WTC11 (cell line): ENCODE measurements around the gene PIK3R6. TPM values are rescaled to one million over a fixed set of nuclear protein-coding genes. Genes with fewer than 3 reads are reported as not detected.
A peak's percentile ranks its signal among the peaks of the same experiment; 100 is the strongest.

Source experiments
- ATAC-seq: fragments of 200-7000 bp; cut with Tn5 transposase; 2 replicates; pipeline ENCODE4 v1.10.0; 2021; ENCODE audit warnings: mild to moderate bottlenecking, moderate library complexity
- CTCF ChIA-PET: fragments of 300-600 bp; sonication (Branson Sonifier 250); formaldehyde crosslinking; loops from one replicate; lab custom pipeline; 2021; ENCODE audit warnings: antibody characterized with exemption; lab: Charles Lee
- POLR2A ChIA-PET: fragments of 350-600 bp; sonication (Branson Sonifier 250); formaldehyde crosslinking; loops from one replicate; lab custom pipeline; 2021; ENCODE audit warnings: antibody characterized with exemption; lab: Charles Lee
- DNase-seq: peaks from one replicate; pipeline ENCODE4 v3.0.0; 2021; ENCODE audit warnings: low spot score
- H3K27ac Mint-ChIP-seq: 2 replicates; pipeline ENCODE4 v1.8.0; 2021; ENCODE audit warnings: mixed read lengths
- H3K27me3 Mint-ChIP-seq: 2 replicates; pipeline ENCODE4 v1.8.0; 2021; ENCODE audit warnings: low read depth, mild to moderate bottlenecking, moderate library complexity, mixed read lengths
- H3K36me3 Mint-ChIP-seq: 2 replicates; pipeline ENCODE4 v1.8.0; 2021; ENCODE audit warnings: mixed read lengths
- H3K4me1 Mint-ChIP-seq: 2 replicates; pipeline ENCODE4 v1.8.0; 2022; ENCODE audit warnings: mixed read lengths
- H3K4me3 Mint-ChIP-seq: 2 replicates; pipeline ENCODE4 v1.8.0; 2021; ENCODE audit warnings: mild to moderate bottlenecking, moderate library complexity, mixed read lengths
- H3K9me3 Mint-ChIP-seq: 2 replicates; pipeline ENCODE4 v1.8.0; 2021; ENCODE audit warnings: mixed read lengths
- KAT7 ChIP-seq: sonication (generic); formaldehyde crosslinking; IDR thresholded peaks from 2 replicates; pipeline ENCODE4 v1.8.1; 2023; ENCODE audit warnings: missing genetic modification reagents, mild to moderate bottlenecking, borderline replicate concordance
- MXD4 ChIP-seq: fragments of 250-450 bp; sonication (Bioruptor Pico); IDR thresholded peaks from 2 replicates; pipeline ENCODE4 v1.8.0; 2021; ENCODE audit warnings: mild to moderate bottlenecking, moderate library complexity, borderline replicate concordance
- NFATC4 ChIP-seq: fragments of 250-450 bp; sonication (Bioruptor Pico); IDR thresholded peaks from 2 replicates; pipeline ENCODE4 v1.9.0; 2021; ENCODE audit warnings: mild to moderate bottlenecking
- NR3C1 ChIP-seq: sonication (generic); formaldehyde crosslinking; conservative IDR thresholded peaks from 2 replicates; pipeline ENCODE4 v1.8.1; 2023; ENCODE audit warnings: low read depth, mild to moderate bottlenecking, missing genetic modification reagents
- SP1 ChIP-seq: sonication (generic); formaldehyde crosslinking; conservative IDR thresholded peaks from 2 replicates; pipeline ENCODE4 v1.8.1; 2022; ENCODE audit warnings: missing genetic modification reagents
- TEAD4 ChIP-seq: sonication (generic); formaldehyde crosslinking; IDR thresholded peaks from 2 replicates; pipeline ENCODE4 v1.8.0; 2022; ENCODE audit warnings: mild to moderate bottlenecking, missing genetic modification reagents
- ZBTB21 ChIP-seq: sonication (generic); formaldehyde crosslinking; IDR thresholded peaks from 2 replicates; pipeline ENCODE4 v1.8.1; 2023; ENCODE audit warnings: mild to moderate bottlenecking, missing genetic modification reagents, borderline replicate concordance
- ZNF416 ChIP-seq: fragments of 250-450 bp; sonication (Bioruptor Pico); IDR thresholded peaks from 2 replicates; pipeline ENCODE4 v1.9.0; 2021; ENCODE audit warnings: mild to moderate bottlenecking, inconsistent platforms
- total RNA-seq: library from RNA; stranded (reverse); gene quantifications from 3 replicates; pipeline ENCODE4 v1.2.3, GENCODE V29; 2021
- TF ChIP-seq, protein P1 (sequence below): sonication (generic); formaldehyde crosslinking; conservative IDR thresholded peaks from 2 replicates; pipeline ENCODE4 v1.8.1; 2022; ENCODE audit warnings: mild to moderate bottlenecking, missing genetic modification reagents
- TF ChIP-seq, protein P2 (sequence below): sonication (generic); formaldehyde crosslinking; IDR thresholded peaks from 2 replicates; pipeline ENCODE4 v1.8.1; 2022; ENCODE audit warnings: mild to moderate bottlenecking, moderate library complexity, missing genetic modification reagents
- TF ChIP-seq, protein P3 (sequence below): sonication (generic); formaldehyde crosslinking; IDR thresholded peaks from 2 replicates; pipeline ENCODE4 v1.8.1; 2023; ENCODE audit warnings: mild to moderate bottlenecking, missing genetic modification reagents
- TF ChIP-seq, protein P4 (sequence below): sonication (generic); formaldehyde crosslinking; IDR thresholded peaks from 2 replicates; pipeline ENCODE4 v1.8.1; 2022; ENCODE audit warnings: missing genetic modification reagents, borderline replicate concordance
- TF ChIP-seq, protein P5 (sequence below): sonication (generic); formaldehyde crosslinking; IDR thresholded peaks from 2 replicates; pipeline ENCODE4 v1.8.0; 2023; ENCODE audit warnings: missing genetic modification reagents
- TF ChIP-seq, protein P6 (sequence below): sonication (generic); formaldehyde crosslinking; IDR thresholded peaks from 2 replicates; pipeline ENCODE4 v1.8.1; 2023; ENCODE audit warnings: mild to moderate bottlenecking, missing genetic modification reagents, moderate library complexity
- TF ChIP-seq, protein P7 (sequence below): sonication (generic); formaldehyde crosslinking; IDR thresholded peaks from 2 replicates; pipeline ENCODE4 v1.8.1; 2023; ENCODE audit warnings: mild to moderate bottlenecking, moderate library complexity, missing genetic modification reagents
- TF ChIP-seq, protein P8 (sequence below): sonication (generic); formaldehyde crosslinking; IDR thresholded peaks from 2 replicates; pipeline ENCODE4 v1.8.0; 2022; ENCODE audit warnings: mild to moderate bottlenecking, missing genetic modification reagents
- TF ChIP-seq, protein P9 (sequence below): sonication (generic); formaldehyde crosslinking; conservative IDR thresholded peaks from 2 replicates; pipeline ENCODE4 v1.8.1; 2023; ENCODE audit warnings: mild to moderate bottlenecking, low read depth, missing genetic modification reagents, moderate library complexity

The PIK3R6 gene
- total RNA-seq, 1 experiment from 2014 or later = 0.15 TPM

DNA sequence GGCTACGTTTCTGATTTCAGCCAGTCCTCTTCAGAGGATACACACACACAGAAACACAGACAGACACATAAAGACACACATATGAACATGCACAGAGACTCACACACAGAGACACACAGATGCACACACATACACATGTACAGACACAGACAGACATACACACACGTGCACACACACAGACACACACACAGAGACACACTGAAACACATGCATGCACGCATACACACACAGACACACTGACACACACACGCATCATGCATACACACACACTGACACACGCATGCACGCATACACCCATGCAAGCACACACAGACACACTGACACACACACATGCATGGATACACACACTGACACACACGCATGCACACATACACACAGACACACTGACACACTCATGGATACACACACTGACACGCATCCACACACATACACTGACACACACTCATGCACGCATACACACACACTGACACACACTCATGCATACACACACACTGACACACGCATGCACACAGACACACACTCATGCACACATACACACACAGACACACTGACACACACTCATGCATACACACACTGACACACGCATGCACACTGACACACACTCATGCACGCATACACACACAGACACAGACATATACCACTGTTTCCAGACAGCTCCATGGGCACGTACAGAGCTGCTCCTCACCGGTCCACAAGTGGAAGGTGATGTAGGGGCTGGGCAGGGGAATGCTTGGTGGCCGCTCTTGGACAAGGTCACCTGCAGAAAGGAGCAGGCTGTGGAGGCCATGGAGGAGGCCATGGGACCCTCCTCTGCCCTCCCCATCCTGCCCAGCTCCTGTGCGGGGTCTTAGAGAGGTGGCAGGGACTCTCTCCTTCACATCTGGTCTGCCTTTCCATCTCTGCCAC lies 38.2 kb downstream of the PIK3R6 start:
- CTCF ChIA-PET = interaction anchor here (1.2 to 5.0 kb wide), 9 partner anchors 14 to 83 kb away, joined by 3 to 132 read pairs (median 8); partner anchors contain the start of gene MFSD6L
- Mint-ChIP-seq H3K4me1 (peaks cover 6% of the 10 kb centered on the region), H3K36me3 (no peaks in the 10 kb centered on the region), H3K9me3 (peaks cover 9% of the 10 kb centered on the region), H3K27ac (no peak overlapping the region), H3K4me3 (no peak overlapping the region), H3K27me3 (no peaks in the 10 kb centered on the region)
- TF ChIP-seq, protein P1, sequence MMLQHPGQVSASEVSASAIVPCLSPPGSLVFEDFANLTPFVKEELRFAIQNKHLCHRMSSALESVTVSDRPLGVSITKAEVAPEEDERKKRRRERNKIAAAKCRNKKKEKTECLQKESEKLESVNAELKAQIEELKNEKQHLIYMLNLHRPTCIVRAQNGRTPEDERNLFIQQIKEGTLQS (CRISPR knock-in tag) = no peak
- TF ChIP-seq, protein P2, sequence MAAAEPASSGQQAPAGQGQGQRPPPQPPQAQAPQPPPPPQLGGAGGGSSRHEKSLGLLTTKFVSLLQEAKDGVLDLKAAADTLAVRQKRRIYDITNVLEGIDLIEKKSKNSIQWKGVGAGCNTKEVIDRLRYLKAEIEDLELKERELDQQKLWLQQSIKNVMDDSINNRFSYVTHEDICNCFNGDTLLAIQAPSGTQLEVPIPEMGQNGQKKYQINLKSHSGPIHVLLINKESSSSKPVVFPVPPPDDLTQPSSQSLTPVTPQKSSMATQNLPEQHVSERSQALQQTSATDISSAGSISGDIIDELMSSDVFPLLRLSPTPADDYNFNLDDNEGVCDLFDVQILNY (CRISPR knock-in tag) = no peak
- TF ChIP-seq, protein P3, sequence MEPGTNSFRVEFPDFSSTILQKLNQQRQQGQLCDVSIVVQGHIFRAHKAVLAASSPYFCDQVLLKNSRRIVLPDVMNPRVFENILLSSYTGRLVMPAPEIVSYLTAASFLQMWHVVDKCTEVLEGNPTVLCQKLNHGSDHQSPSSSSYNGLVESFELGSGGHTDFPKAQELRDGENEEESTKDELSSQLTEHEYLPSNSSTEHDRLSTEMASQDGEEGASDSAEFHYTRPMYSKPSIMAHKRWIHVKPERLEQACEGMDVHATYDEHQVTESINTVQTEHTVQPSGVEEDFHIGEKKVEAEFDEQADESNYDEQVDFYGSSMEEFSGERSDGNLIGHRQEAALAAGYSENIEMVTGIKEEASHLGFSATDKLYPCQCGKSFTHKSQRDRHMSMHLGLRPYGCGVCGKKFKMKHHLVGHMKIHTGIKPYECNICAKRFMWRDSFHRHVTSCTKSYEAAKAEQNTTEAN (CRISPR knock-in tag) = peak; percentile 91; the same call in 1 of the 2 replicates
- TF ChIP-seq, protein P4, sequence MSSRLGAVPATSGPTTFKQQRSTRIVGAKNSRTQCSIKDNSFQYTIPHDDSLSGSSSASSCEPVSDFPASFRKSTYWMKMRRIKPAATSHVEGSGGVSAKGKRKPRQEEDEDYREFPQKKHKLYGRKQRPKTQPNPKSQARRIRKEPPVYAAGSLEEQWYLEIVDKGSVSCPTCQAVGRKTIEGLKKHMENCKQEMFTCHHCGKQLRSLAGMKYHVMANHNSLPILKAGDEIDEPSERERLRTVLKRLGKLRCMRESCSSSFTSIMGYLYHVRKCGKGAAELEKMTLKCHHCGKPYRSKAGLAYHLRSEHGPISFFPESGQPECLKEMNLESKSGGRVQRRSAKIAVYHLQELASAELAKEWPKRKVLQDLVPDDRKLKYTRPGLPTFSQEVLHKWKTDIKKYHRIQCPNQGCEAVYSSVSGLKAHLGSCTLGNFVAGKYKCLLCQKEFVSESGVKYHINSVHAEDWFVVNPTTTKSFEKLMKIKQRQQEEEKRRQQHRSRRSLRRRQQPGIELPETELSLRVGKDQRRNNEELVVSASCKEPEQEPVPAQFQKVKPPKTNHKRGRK (CRISPR knock-in tag) = no peak
- POLR2A ChIA-PET = no interaction called here
- no peak for ATAC-seq
- no peak for DNase-seq

DNA sequence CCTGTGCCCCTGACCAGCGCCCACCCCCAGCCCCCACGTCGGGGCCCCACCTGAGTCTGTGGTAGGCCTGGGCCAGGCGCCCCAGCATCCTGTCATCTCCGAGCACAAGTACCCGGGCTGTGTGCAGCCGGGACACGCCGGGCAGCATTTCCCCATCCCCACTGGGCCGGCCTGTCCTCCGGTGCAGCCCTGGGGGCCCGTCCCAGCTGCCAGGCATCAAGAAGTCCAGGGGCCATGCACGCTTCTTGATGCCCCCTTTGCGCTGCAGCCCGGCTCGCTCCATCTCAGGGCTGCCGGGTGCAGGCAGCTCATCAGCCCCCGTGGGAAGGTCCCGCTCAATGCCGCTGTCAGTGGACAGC lies 39.0 kb downstream of the PIK3R6 start:
- Mint-ChIP-seq H3K27ac (no peak overlapping the region), H3K27me3 (no peaks in the 10 kb centered on the region), H3K9me3 (peaks cover 14% of the 10 kb centered on the region), H3K4me1 (peaks cover 6% of the 10 kb centered on the region), H3K36me3 (no peaks in the 10 kb centered on the region), H3K4me3 (no peak overlapping the region)
- DNase-seq = no peak
- CTCF ChIA-PET = interaction anchor here (0.8 to 1.5 kb wide), 4 partner anchors 26 to 60 kb away, joined by 4 to 12 read pairs (median 5); partner anchors contain the start of gene MFSD6L
- TF ChIP-seq, protein P5, sequence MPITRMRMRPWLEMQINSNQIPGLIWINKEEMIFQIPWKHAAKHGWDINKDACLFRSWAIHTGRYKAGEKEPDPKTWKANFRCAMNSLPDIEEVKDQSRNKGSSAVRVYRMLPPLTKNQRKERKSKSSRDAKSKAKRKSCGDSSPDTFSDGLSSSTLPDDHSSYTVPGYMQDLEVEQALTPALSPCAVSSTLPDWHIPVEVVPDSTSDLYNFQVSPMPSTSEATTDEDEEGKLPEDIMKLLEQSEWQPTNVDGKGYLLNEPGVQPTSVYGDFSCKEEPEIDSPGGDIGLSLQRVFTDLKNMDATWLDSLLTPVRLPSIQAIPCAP (CRISPR knock-in tag) = no peak
- no peak for TF ChIP-seq TEAD4 (CRISPR knock-in tag)
- TF ChIP-seq, protein P6, sequence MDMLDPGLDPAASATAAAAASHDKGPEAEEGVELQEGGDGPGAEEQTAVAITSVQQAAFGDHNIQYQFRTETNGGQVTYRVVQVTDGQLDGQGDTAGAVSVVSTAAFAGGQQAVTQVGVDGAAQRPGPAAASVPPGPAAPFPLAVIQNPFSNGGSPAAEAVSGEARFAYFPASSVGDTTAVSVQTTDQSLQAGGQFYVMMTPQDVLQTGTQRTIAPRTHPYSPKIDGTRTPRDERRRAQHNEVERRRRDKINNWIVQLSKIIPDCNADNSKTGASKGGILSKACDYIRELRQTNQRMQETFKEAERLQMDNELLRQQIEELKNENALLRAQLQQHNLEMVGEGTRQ (CRISPR knock-in tag) = no peak
- POLR2A ChIA-PET = no interaction called here
- no peak for ATAC-seq

DNA sequence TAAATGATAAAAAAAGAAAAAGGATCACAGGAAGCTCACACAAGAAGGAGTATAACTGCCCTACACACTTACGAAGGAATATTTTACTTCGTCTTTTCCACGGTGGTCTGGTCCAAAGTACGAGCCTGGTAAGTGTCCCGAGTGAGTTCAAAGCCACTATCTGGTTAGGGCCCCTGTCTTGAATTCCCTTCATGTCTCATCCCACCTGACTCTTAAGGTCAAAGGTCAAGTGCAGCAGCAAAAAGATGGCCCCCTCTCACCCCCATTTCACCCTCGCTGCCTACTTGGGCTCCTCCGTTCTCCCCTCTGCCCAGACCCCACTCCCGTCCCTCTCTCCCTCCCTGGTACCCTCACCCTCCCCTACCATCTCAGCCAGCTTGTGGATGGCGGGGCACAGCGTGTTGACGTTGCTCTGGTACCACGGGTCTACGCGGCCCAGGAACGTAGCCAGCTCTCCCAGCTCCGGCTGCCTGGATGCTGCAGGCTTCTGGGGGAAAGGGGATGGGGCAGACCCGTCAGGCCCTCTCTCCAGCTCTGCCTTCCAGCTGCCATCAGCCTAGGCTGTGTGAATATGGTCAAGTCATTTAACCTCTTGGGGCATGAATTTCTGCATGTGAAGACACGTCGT lies 40.6 kb downstream of the PIK3R6 start:
- H3K27ac Mint-ChIP-seq = no peak overlapping the region
- peaks cover 6% of the 10 kb centered on the region for H3K4me1 Mint-ChIP-seq
- no peak for DNase-seq
- ChIA-PET CTCF (interaction anchor here (1.3 kb wide), 1 partner anchor 28 kb away, joined by 4 read pairs; the partner anchor contains the start of gene MFSD6L), POLR2A (no interaction called here)
- H3K27me3 Mint-ChIP-seq = no peaks in the 10 kb centered on the region
- no peaks in the 10 kb centered on the region for H3K36me3 Mint-ChIP-seq
- H3K4me3 Mint-ChIP-seq = no peak overlapping the region
- no peak for ATAC-seq
- peaks cover 24% of the 10 kb centered on the region for H3K9me3 Mint-ChIP-seq
- TF ChIP-seq, protein P7, sequence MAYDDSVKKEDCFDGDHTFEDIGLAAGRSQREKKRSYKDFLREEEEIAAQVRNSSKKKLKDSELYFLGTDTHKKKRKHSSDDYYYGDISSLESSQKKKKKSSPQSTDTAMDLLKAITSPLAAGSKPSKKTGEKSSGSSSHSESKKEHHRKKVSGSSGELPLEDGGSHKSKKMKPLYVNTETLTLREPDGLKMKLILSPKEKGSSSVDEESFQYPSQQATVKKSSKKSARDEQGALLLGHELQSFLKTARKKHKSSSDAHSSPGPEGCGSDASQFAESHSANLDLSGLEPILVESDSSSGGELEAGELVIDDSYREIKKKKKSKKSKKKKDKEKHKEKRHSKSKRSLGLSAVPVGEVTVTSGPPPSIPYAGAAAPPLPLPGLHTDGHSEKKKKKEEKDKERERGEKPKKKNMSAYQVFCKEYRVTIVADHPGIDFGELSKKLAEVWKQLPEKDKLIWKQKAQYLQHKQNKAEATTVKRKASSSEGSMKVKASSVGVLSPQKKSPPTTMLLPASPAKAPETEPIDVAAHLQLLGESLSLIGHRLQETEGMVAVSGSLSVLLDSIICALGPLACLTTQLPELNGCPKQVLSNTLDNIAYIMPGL (CRISPR knock-in tag) = no peak
- TF ChIP-seq SP1 (CRISPR knock-in tag) = no peak
- no peak for TF ChIP-seq ZBTB21
- TF ChIP-seq, protein P8, sequence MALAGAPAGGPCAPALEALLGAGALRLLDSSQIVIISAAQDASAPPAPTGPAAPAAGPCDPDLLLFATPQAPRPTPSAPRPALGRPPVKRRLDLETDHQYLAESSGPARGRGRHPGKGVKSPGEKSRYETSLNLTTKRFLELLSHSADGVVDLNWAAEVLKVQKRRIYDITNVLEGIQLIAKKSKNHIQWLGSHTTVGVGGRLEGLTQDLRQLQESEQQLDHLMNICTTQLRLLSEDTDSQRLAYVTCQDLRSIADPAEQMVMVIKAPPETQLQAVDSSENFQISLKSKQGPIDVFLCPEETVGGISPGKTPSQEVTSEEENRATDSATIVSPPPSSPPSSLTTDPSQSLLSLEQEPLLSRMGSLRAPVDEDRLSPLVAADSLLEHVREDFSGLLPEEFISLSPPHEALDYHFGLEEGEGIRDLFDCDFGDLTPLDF (CRISPR knock-in tag) = no peak
- TF ChIP-seq NR3C1 (CRISPR knock-in tag) = no peak
- TF ChIP-seq ZNF416 (CRISPR knock-in tag) = no peak
- no peak for TF ChIP-seq NFATC4 (CRISPR knock-in tag)
- no peak for TF ChIP-seq MXD4 (CRISPR knock-in tag)
- TF ChIP-seq KAT7 = no peak
- TF ChIP-seq, protein P9, sequence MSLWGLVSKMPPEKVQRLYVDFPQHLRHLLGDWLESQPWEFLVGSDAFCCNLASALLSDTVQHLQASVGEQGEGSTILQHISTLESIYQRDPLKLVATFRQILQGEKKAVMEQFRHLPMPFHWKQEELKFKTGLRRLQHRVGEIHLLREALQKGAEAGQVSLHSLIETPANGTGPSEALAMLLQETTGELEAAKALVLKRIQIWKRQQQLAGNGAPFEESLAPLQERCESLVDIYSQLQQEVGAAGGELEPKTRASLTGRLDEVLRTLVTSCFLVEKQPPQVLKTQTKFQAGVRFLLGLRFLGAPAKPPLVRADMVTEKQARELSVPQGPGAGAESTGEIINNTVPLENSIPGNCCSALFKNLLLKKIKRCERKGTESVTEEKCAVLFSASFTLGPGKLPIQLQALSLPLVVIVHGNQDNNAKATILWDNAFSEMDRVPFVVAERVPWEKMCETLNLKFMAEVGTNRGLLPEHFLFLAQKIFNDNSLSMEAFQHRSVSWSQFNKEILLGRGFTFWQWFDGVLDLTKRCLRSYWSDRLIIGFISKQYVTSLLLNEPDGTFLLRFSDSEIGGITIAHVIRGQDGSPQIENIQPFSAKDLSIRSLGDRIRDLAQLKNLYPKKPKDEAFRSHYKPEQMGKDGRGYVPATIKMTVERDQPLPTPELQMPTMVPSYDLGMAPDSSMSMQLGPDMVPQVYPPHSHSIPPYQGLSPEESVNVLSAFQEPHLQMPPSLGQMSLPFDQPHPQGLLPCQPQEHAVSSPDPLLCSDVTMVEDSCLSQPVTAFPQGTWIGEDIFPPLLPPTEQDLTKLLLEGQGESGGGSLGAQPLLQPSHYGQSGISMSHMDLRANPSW (CRISPR knock-in tag) = no peak
